GM18861 (cell line): ENCODE measurements around the gene PCLO.
"Not testable (repeated sequence)": the region's sequence is repeated elsewhere in the genome, so short reads cannot be mapped to it uniquely, and the experiment has no call there.

Experiments used
- ATAC-seq: cut with Tn5 transposase; IDR thresholded peaks from one replicate; pipeline ENCODE4 v1.9.1; 2021; ENCODE audit not compliant: unreplicated experiment

Gene PCLO

GRCh38 chr7:82965088-82966036, 197.3 kb downstream of the PCLO start:
- ATAC-seq, result no peak

GRCh38 chr7:82964150-82964882, 198.4 kb downstream of the PCLO start:
- no peak for ATAC-seq

GRCh38 chr7:82961240-82961639, 201.4 kb downstream of the PCLO start:
- no peak for ATAC-seq

- ATAC-seq, result no peak
Measured at GRCh38 chr7:82959528-82959927, 203.2 kb downstream of the PCLO start.

- no peak for ATAC-seq
Measured at GRCh38 chr7:82957521-82957920, 205.2 kb downstream of the PCLO start.

- ATAC-seq, result no peak
Measured at GRCh38 chr7:82953324-82954027, 209.2 kb downstream of the PCLO start.

- ATAC-seq, result no peak
Measured at GRCh38 chr7:82950436-82950835, 212.2 kb downstream of the PCLO start.

GRCh38 chr7:82945480-82945879, 217.2 kb downstream of the PCLO start:
- ATAC-seq, result no peak

GRCh38 chr7:82945056-82945455, 217.6 kb downstream of the PCLO start:
- no peak for ATAC-seq

- no peak for ATAC-seq
Measured at GRCh38 chr7:82932516-82932915, 230.2 kb downstream of the PCLO start.

GRCh38 chr7:82926477-82926876, 236.2 kb downstream of the PCLO start:
- ATAC-seq, result peak; percentile 47

GRCh38 chr7:82925331-82925730, 237.4 kb downstream of the PCLO start:
- no peak for ATAC-seq

- no peak for ATAC-seq
Measured at GRCh38 chr7:82906502-82906901, 256.2 kb downstream of the PCLO start.

- ATAC-seq, result no peak
Measured at GRCh38 chr7:82904871-82905270, 257.8 kb downstream of the PCLO start.

- not testable (repeated sequence) for ATAC-seq
Measured at GRCh38 chr7:82901098-82901497, 261.6 kb downstream of the PCLO start.

- ATAC-seq, result no peak
Measured at GRCh38 chr7:82897500-82897899, 265.2 kb downstream of the PCLO start.

GRCh38 chr7:82894341-82894740, 268.3 kb downstream of the PCLO start:
- ATAC-seq, result not testable (repeated sequence)

- no peak for ATAC-seq
Measured at GRCh38 chr7:82886324-82886723, 276.4 kb downstream of the PCLO start.

- no peak for ATAC-seq
Measured at GRCh38 chr7:82865856-82866255, 296.8 kb downstream of the PCLO start.

GRCh38 chr7:82859106-82859850, 303.4 kb downstream of the PCLO start:
- ATAC-seq, result no peak

GRCh38 chr7:82851121-82851520, 311.6 kb downstream of the PCLO start:
- no peak for ATAC-seq
